ENCODE measurements around the gene THOP1. TPM values are rescaled to one million over a fixed set of nuclear protein-coding genes. Genes with fewer than 3 reads are reported as not detected.

THOP1 gene
- total RNA-seq, 1 experiment from 2014 or later: 85.8 TPM

GRCh38 chr19:2768365-2769132 lies 16.8 kb upstream of the THOP1 start:
- Histone ChIP-seq H3F3A (ENCODE audit: insufficient read depth, low read depth) (no peaks in the 10 kb centered on the region), H2AFZ (no peak overlapping the region), H3K79me2 (ENCODE audit: low read depth) (peaks cover 17% of the 10 kb centered on the region; the same call in 1 of the 2 replicates), H3K9me2 (ENCODE audit: insufficient read depth) (no peaks in the 10 kb centered on the region), H3K4me3 (no peak overlapping the region), H3K9me3 (ENCODE audit: insufficient read depth, low read depth) (no peaks in the 10 kb centered on the region), H3K4me1 (replicated peaks; ENCODE audit: insufficient read depth) (no peaks in the 10 kb centered on the region), H3K36me3 (ENCODE audit: low read depth) (no peaks in the 10 kb centered on the region), H3K27ac (no peak overlapping the region), H3K4me2 (no peak overlapping the region), H4K20me1 (ENCODE audit: insufficient read depth) (peaks cover 19% of the 10 kb centered on the region), H3K27me3 (ENCODE audit: insufficient read depth, low read depth) (no peaks in the 10 kb centered on the region)
- TF ChIP-seq CTCF (conservative IDR thresholded peaks at IDR 0.05) (no peak), EZH2 (IDR thresholded peaks at IDR 0.05; ENCODE audit: low read depth) (no peak)
- no TSS peak for BruUV-seq (replicated peaks)
- DNase-seq: no peak
- ChIA-PET POLR2A (ENCODE audit: unreplicated experiment) (no interaction called here), CTCF (no interaction called here)
- intact Hi-C loops (cut with micrococcal nuclease; ENCODE audit: unreplicated experiment): no loop called here

- POLR2A ChIA-PET (ENCODE audit: unreplicated experiment): no interaction called here
- no peak for TF ChIP-seq EZH2 (IDR thresholded peaks at IDR 0.05; ENCODE audit: low read depth)
- no peak for TF ChIP-seq CTCF (conservative IDR thresholded peaks at IDR 0.05)
- no peaks in the 10 kb centered on the region for H3K9me2 ChIP-seq (ENCODE audit: insufficient read depth)
- H3K27me3 ChIP-seq (ENCODE audit: insufficient read depth, low read depth): no peaks in the 10 kb centered on the region
- H3K36me3 ChIP-seq (ENCODE audit: low read depth): no peaks in the 10 kb centered on the region
- no peak overlapping the region for H2AFZ ChIP-seq
- H3K4me2 ChIP-seq: no peak overlapping the region
- H4K20me1 ChIP-seq (ENCODE audit: insufficient read depth): peaks cover 19% of the 10 kb centered on the region
- CTCF ChIA-PET: no interaction called here
- intact Hi-C loops (cut with micrococcal nuclease; ENCODE audit: unreplicated experiment): no loop called here
- no TSS peak for BruUV-seq (replicated peaks)
- no peaks in the 10 kb centered on the region for H3K4me1 ChIP-seq (replicated peaks; ENCODE audit: insufficient read depth)
- no peaks in the 10 kb centered on the region for H3F3A ChIP-seq (ENCODE audit: insufficient read depth, low read depth)
- H3K27ac ChIP-seq: no peak overlapping the region
- H3K4me3 ChIP-seq: no peak overlapping the region
- H3K79me2 ChIP-seq (ENCODE audit: low read depth): peaks cover 20% of the 10 kb centered on the region
- no peak for DNase-seq
- no peaks in the 10 kb centered on the region for H3K9me3 ChIP-seq (ENCODE audit: insufficient read depth, low read depth)
These were observed 16.1 kb upstream of the THOP1 start for GRCh38 chr19:2769218-2769617.

GRCh38 chr19:2770055-2771013 lies 15.0 kb upstream of the THOP1 start:
- H4K20me1 ChIP-seq (ENCODE audit: insufficient read depth): peaks cover 19% of the 10 kb centered on the region
- ChIA-PET POLR2A (ENCODE audit: unreplicated experiment) (no interaction called here), CTCF (interaction anchor here (0.5 kb wide), 1 partner anchor 1052 kb away, joined by 4 read pairs; no protein-coding TSS in a partner anchor)
- no peaks in the 10 kb centered on the region for H3K4me1 ChIP-seq (replicated peaks; ENCODE audit: insufficient read depth)
- no peaks in the 10 kb centered on the region for H3F3A ChIP-seq (ENCODE audit: insufficient read depth, low read depth)
- H3K79me2 ChIP-seq (ENCODE audit: low read depth): peaks cover 32% of the 10 kb centered on the region
- H3K27ac ChIP-seq: no peak overlapping the region
- DNase-seq: no peak
- no peaks in the 10 kb centered on the region for H3K36me3 ChIP-seq (ENCODE audit: low read depth)
- no TSS peak for BruUV-seq (replicated peaks)
- intact Hi-C loops (cut with micrococcal nuclease; ENCODE audit: unreplicated experiment): no loop called here
- no peaks in the 10 kb centered on the region for H3K9me3 ChIP-seq (ENCODE audit: insufficient read depth, low read depth)
- H2AFZ ChIP-seq: no peak overlapping the region
- no peak overlapping the region for H3K4me2 ChIP-seq
- no peaks in the 10 kb centered on the region for H3K9me2 ChIP-seq (ENCODE audit: insufficient read depth)
- no peak overlapping the region for H3K4me3 ChIP-seq
- H3K27me3 ChIP-seq (ENCODE audit: insufficient read depth, low read depth): no peaks in the 10 kb centered on the region
- TF ChIP-seq EZH2 (IDR thresholded peaks at IDR 0.05; ENCODE audit: low read depth): no peak
- TF ChIP-seq CTCF (conservative IDR thresholded peaks at IDR 0.05): no peak

Data from PC-9 (cell line).